HL-60 (cell line): Measurements from ENCODE around the gene LMF1.

Experiments
- DNase-seq, 2 experiments: peaks; one replicate each; pipeline ENCODE4 v3.0.0-alpha.2; 2010 to 2020; ENCODE audit warnings: low read depth in 1 of 2, low spot score in 1 of 2
- H3K27ac ChIP-seq: fragments of 250-450 bp; sonication (Bioruptor Pico); replicated peaks from 2 replicates; pipeline ENCODE4 v1.5.1; 2020; ENCODE audit warnings: mild to moderate bottlenecking, moderate library complexity
- H3K27me3 ChIP-seq: fragments of 250-450 bp; sonication (Bioruptor Pico); 2 replicates; pipeline ENCODE4 v1.5.1; 2021; ENCODE audit warnings: mild to moderate bottlenecking, moderate library complexity; ENCODE audit not compliant: insufficient read depth, poor library complexity, severe bottlenecking
- H3K4me3 ChIP-seq: replicated peaks from 2 replicates; pipeline ENCODE4 v1.5.1; 2011; ENCODE audit warnings: mild to moderate bottlenecking, control low read depth, low read length; ENCODE audit not compliant: insufficient read depth
- CTCF ChIP-seq: IDR thresholded peaks from one replicate; pipeline ENCODE4 v1.5.1; 2011; ENCODE audit warnings: low read length, control low read depth, inconsistent platforms; ENCODE audit not compliant: insufficient read depth
- GABPA ChIP-seq: IDR thresholded peaks from 2 replicates; pipeline ENCODE4 v1.6.1; 2012; ENCODE audit warnings: low read depth
- POLR2AphosphoS5 ChIP-seq: IDR thresholded peaks from 2 replicates; pipeline ENCODE4 v1.6.1; 2012; ENCODE audit warnings: low read depth
- REST ChIP-seq: IDR thresholded peaks from 2 replicates; pipeline ENCODE4 v1.6.1; 2012; ENCODE audit warnings: low read depth; ENCODE audit not compliant: insufficient replicate concordance
- SPI1 ChIP-seq: IDR thresholded peaks from 2 replicates; pipeline ENCODE4 v1.6.1; 2012; ENCODE audit warnings: low read depth, mild to moderate bottlenecking, borderline replicate concordance

The LMF1 gene

GRCh38 chr16:924063-924462 is 46.7 kb downstream of the LMF1 start:
- Histone ChIP-seq H3K27ac (no peak overlapping the region), H3K27me3 (no peaks in the 10 kb centered on the region), H3K4me3 (no peak overlapping the region)
- TF ChIP-seq CTCF = no peak
- no peak for TF ChIP-seq REST
- no peak for TF ChIP-seq GABPA
- TF ChIP-seq POLR2AphosphoS5 = no peak
- no peak for TF ChIP-seq SPI1
- DNase-seq = no peak

- DNase-seq = no peak
- Histone ChIP-seq H3K27me3 (no peaks in the 10 kb centered on the region), H3K27ac (no peak overlapping the region), H3K4me3 (no peak overlapping the region)
- TF ChIP-seq SPI1 (no peak), CTCF (no peak), POLR2AphosphoS5 (no peak), GABPA (no peak), REST (no peak)
Measured at GRCh38 chr16:923184-923583, 47.6 kb downstream of the LMF1 start.

- Histone ChIP-seq H3K27me3 (no peaks in the 10 kb centered on the region), H3K4me3 (no peak overlapping the region), H3K27ac (no peak overlapping the region)
- no peak for TF ChIP-seq REST
- no peak for TF ChIP-seq CTCF
- TF ChIP-seq POLR2AphosphoS5 = no peak
- TF ChIP-seq GABPA = no peak
- no peak for TF ChIP-seq SPI1
- no peak for DNase-seq
Measured at GRCh38 chr16:922051-922450, 48.7 kb downstream of the LMF1 start.
